GM21576 (cell line): ENCODE measurements around the gene UCHL1.
"Not testable (repeated sequence)": the region's sequence is repeated elsewhere in the genome, so short reads cannot be mapped to it uniquely, and the experiment has no call there.

Source experiments
- ATAC-seq: cut with Tn5 transposase; IDR thresholded peaks from one replicate; pipeline ENCODE4 v1.9.1; 2021; ENCODE audit warnings: mild to moderate bottlenecking, moderate library complexity; ENCODE audit not compliant: unreplicated experiment

UCHL1 gene

GRCh38 chr4:41287852-41288251 is 31.1 kb downstream of the UCHL1 start:
- ATAC-seq: no peak

- ATAC-seq: no peak
Measured at GRCh38 chr4:41288254-41288653, 31.5 kb downstream of the UCHL1 start.

GRCh38 chr4:41290479-41290878 is 33.8 kb downstream of the UCHL1 start:
- no peak for ATAC-seq

GRCh38 chr4:41294445-41295062 is 37.8 kb downstream of the UCHL1 start:
- ATAC-seq: no peak

GRCh38 chr4:41296995-41297394 is 40.3 kb downstream of the UCHL1 start:
- ATAC-seq: no peak

GRCh38 chr4:41297832-41298231 is 41.1 kb downstream of the UCHL1 start:
- no peak for ATAC-seq

GRCh38 chr4:41299486-41299885 is 42.8 kb downstream of the UCHL1 start:
- ATAC-seq: no peak

- ATAC-seq: no peak
Measured at GRCh38 chr4:41301137-41301536, 44.4 kb downstream of the UCHL1 start.

- ATAC-seq: no peak
Measured at GRCh38 chr4:41303372-41304118, 46.8 kb downstream of the UCHL1 start.

GRCh38 chr4:41304221-41304620 is 47.5 kb downstream of the UCHL1 start:
- ATAC-seq: no peak

- no peak for ATAC-seq
Measured at GRCh38 chr4:41305476-41305875, 48.7 kb downstream of the UCHL1 start.

- no peak for ATAC-seq
Measured at GRCh38 chr4:41307638-41308037, 50.9 kb downstream of the UCHL1 start.

- ATAC-seq: no peak
Measured at GRCh38 chr4:41308398-41308797, 51.7 kb downstream of the UCHL1 start.

GRCh38 chr4:41315426-41315825 is 58.7 kb downstream of the UCHL1 start:
- not testable (repeated sequence) for ATAC-seq

GRCh38 chr4:41315862-41316261 is 59.1 kb downstream of the UCHL1 start:
- ATAC-seq: no peak
